ENCODE measurements around the gene CMSS1.

- peak in 5 of 12 donors; percentile 8 to 40 (median 17) for TF ChIP-seq CTCF (IDR thresholded peaks at IDR 0.05)
- no peak for TF ChIP-seq POLR2A (IDR thresholded peaks at IDR 0.05)
Measured at GRCh38 chr3:100057716-100058575, 240.3 kb downstream of the CMSS1 start.

Data from heart left ventricle (tissue), 13 donors.